Activated gamma-delta T cell treated with Interleukin-2 at 50 U/mL for 16 hours (primary cell): ENCODE measurements around the gene CPLX3.
A peak's percentile ranks its signal among the peaks of the same experiment; 100 is the strongest.

Experiments
- DNase-seq: peaks from one replicate; pipeline ENCODE4 v3.0.0-alpha.2; 2020

The CPLX3 gene

DNA sequence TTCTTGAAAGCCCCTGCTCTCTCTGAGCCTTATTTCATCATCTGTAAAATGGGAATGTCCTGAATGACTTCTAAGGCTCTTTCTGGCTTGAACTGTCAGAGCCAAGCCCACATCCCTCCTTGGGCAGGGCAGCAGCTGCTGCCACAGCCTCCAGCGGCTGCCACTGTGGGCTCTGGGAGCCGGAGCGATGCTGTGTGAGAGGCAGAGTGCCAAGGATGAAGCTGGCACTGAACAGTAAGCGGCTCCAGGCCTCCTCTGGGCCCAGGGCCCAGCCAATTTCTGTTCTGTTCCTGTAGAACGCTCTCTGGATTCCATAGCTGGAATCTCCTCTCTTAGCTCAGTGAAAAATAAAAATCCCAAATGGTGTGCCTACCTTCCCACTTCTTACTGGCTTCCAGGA is 4.4 kb downstream of the CPLX3 start:
- no peak for DNase-seq

DNA sequence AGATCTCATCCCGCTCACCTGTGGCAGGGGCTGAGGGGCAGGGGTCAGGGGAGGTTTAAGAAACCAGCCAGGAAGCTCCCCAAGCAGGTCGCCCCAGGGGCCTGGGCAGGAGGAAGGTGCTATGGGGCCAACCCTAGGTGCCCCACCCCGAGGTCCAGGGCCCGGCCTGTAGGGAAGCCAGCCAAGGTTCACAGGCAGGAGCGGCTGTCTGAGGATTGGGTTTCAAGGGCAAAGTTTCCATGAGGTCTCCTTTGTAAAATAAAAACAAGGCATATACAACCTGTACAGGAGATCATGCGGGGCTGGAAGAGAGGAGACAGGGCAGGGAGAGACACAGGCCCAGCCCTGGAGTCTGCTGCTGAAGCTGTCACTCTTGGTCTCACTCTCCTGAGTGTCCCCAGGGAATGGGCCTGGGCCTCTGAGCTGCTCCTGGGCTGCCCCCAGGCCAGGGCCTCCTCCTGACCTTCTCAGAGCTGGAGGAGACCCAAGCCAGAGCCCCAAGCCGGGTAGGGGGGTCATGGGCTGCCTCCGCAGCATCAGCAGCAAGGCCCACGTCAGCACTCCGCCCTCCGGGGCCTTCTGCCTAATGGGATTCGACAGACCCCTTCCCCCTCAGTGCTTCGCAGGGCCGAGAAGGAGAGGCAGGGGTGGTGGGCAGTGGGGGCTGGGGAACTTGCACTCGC is 5.5 kb downstream of the CPLX3 start:
- DNase-seq = no peak

DNA sequence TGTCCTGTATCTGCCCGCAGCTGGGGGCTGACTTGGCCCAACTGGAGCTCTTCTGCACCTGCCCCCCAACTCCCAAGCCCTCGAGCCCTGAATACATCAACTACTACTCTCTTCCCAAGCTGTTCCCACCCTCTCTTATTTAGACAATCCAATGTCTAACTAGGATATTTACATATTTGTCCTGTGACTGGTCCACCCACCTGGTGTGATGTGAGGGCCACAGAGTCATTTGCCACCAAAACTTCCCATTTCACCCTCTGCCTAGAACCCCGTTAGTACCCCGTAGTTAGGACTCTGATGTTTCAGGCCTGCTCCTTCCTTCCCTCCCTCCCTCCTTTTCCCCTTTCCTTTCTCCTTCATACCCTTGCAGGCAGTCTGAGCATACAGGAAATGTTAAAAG is 6.4 kb downstream of the CPLX3 start:
- DNase-seq = no peak

DNA sequence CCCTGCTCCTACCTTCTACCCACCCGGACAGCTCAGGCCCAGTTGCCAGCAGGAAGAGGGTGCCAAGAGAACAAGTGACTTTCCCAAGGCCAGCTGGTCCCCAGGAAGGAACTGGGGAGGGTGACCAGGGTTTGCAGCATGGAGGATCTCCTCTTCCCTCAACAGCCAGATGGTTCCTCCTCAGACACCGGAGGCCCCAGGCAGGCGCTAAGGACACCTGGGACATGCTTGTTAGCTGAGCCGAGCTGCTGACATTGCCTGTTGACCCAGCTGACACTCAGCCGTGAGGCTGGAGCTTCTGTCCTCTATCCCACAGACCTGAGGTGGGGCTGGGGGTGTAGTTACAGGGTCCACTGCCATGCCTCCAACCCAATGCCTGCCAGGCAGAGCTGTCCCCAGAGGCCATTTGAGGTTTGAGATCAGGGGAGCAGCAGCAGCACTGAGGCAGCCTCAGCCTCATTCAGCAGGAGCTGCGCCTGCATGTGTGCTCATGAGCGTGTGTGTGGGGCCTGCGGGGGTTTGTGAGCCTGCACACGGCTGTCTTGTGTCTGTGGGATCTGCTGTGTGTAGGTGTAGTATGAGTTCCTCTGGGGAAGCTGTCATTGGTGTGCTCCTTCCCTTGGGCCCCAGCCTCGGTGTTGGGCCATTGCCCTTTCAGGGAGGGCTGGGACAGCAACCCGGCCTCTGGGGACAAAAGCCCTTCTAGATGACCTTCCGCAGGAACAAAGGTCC is 7.1 kb downstream of the CPLX3 start:
- no peak for DNase-seq

DNA sequence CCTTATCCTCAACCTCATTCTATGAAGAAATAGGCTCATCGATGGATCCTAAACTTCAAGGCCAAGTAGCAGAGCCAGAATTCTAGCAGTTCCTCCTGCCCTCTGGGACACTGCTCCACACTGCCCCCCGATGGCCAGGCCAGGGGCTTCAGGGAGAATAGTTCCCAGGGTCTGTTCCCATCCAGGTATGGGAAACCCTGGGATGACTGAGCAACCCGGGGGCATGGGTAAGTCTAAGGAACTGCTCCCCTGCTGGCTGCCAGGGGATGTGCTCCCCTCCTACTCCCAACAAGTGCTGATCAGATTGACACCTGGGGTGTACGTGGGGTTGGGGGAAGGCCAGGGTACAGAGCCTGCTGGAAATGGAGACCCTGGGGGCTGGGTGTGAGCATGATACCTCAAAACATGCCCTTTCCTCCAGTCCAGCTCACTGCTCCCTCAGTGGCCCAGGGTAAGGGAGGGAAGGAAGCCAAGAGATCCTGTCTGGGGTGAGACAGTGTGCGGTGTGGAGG is 8.9 kb downstream of the CPLX3 start:
- peak; percentile 40 for DNase-seq

DNA sequence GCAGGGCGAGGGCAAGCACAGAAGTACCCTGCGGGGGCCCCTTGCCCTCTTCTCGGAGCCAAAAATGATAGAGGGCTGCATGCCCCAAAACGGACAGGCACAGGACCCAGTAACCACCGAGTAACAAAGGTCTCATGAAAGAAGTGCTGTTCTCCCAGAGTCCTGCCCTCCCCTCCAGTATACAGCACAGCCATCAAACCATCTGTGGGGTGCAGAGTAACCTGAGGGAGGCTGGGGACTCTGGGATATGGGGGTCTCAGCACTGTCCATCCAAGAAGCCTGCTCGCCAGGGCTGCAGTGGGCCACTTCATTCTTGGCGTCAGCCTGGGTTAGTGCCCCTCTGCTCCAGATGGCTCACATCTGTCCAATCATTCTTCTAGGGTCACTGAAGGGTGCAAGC is 10.4 kb downstream of the CPLX3 start:
- no peak for DNase-seq

DNA sequence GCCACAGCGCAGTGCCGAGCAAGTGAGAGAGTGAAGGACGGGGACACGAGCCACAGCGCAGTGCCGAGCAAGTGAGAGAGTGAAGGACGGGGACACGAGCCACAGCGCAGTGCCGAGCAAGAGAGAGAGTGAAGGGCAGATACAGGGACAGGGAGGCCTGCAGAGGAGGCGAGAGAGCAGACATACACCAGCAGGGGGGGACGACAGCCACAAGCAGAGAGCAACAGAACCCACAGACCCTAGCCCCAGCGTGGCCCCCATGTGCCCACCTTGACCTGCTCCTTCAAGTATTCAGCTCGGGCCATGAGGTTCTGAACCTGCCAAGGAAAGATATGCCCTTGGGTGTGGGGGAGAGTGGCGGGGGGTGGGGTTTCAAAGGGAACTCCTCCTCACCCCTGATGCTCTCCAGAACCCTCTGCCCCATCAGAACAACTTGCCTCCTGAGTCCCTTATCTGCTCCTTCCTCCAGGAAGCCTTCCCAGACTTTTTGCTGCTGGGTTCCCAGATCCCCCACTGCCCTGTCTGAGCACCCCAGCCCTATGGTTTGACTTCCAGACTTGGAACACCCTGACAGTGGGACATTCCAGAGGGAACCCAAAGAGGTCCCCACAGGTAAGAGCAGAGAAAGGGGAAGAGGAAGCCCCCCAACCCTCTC is 11.2 kb downstream of the CPLX3 start:
- DNase-seq = no peak

DNA sequence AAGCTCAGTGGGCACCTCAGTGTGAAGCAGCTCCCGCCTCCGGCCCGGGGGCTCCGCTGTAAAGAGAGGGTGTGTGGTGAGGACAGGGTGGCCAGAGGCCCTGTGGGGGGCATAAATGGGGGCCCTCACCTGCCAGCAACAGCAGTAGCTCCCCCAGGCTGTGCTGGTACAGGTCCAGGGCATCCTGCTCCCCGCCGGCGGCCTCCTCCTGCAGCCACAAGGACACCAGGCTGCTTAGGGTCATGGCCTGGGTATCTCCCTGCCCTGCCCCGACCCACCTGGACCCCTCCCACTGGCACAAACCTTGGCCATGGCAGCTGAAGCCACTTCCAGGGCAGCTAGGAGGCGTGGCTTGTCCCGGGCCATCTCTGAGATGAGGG is 11.7 kb downstream of the CPLX3 start:
- DNase-seq = no peak

DNA sequence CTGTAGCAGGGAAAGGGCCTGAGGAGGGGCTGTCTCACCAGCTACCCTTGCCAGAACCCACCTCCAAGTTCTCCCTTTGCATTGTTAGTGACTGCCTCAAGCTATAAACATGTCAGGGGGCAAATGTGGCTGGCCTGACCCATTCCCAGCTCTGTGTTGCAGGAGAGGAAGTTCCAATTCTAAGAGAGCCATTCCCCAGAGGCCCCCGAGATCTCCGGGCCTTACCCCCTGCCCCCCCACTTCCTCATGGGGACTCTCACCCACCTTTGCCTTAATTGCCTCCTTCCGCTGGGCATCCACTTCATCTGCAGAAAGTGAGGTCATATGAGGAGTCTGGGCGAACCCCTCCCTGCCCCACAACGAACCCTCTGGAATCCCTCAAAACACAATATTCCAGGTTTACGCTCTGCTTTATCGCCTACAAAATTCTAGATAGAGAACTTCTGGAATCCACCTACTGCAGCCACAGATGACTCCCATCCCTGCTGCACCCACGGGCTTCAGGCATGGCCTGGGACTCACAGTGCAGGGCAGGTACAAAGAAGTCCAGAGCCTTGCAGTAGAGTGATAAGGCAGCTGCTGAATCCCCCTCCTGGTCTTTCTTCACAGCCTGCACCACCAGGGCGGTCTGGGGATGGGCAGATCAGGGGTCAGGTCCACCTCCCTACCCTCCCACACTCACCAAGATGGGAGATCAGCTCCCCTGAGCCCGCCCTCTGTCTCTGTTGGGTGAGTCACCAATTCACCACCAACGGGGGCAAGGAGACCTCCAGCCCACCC is 12.5 kb downstream of the CPLX3 start:
- DNase-seq = no peak

DNA sequence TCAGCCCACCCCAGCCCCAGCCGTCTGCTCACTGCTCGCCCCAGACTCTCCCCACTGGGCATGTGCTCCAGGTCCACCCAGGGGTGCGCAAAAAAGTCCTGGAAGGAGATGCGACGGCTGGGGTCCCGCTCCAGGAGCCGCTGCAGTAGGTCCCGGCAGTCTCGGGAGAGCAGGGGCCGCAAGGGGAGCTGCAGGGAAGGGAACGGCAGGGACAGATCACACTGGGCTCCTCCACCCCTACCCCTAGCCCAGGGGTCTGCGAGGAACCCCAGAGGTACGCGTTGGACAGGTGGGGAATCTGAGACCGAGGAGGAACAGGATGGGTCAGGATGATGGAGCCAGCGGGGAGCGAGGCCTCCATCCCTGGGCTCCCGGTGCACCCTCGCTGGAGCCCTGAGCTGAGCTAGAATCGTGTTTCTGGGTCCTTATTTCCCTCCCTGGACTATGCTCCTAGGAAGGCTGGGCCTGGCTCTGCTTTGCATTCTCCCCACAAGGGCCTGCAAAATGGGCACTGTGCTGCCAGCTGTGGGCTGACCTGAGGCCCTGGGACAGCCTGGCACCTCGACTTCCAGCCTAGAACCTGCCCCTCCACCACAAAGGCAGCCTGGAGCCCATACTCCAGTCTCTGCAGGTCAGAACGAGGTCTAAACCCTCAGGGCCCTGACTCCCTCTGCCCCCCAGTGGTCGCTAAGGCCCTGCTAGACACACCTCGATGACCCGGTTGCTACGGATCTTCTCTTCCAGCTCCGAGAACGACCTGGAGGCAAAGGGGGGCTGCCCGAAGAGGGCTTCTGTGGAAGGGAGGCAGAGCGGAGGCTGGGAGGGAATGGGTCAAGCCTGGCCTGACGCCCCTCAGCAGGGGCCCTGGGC is 13.3 kb downstream of the CPLX3 start:
- no peak for DNase-seq

DNA sequence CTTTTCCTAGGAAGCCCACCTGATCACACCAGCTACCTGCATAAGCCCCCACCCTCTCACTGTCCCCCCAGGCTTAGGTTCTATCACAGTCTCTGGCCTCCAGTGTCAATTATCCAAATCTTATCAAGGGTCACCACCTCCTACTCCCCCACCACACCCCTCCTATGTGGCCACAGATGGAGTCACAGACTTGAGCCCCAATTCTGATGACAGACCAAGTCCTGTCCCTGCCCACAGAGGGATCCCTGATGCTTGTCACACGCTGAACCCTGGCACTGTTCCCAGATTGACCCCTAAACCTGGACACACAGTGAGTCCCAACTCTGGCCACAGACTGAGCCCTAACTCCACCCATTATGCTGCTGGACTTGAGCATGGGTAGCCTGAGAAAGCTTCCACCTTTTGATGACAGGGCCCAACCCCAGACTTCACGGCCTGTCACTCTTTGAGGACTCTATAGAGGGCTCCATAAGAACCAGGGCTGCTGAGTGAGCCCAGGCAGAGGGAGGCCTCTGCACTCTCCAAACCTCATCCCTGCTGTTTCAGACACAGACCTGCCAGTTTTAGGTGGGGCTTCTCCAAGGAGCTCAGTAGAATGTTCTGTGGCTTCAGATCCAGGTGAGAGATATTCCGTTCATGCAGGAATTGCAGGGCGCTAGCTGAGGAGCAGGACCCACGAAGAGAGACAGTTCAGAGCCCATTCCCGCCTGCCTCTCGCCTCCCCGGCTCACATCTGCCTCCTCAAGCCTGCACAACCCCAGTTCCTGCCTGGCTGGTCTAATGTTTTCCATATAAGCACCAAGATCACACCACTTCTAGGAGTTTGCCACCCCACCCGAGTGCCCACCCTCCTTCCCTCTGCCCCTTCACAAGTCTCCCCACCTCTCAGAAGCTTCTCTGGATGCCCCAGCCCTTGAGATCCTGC is 14.7 kb downstream of the CPLX3 start:
- no peak for DNase-seq

DNA sequence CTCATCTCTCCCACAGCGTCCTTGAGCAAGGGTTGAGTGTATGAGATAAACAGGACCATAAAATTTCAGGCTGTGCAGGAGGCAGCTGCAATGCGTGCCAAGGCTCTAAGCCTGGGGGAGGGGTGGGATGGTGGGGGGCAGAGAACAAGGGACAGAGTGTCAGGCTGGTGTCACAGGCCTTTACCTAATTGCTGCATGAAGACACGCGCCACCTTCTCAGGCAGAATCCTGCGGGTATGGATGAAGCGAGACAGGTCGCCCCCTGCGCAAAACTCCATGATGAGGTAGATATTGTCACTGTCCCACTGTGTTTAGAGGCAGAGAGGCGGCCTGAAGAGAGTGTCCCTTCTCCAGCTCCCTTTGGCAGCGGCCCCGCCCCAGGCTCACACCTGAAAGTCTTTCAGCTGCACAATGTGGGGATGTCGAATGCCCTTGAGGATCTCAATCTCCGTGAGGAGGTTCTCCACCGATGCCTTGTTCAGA is 15.5 kb downstream of the CPLX3 start:
- DNase-seq = no peak

DNA sequence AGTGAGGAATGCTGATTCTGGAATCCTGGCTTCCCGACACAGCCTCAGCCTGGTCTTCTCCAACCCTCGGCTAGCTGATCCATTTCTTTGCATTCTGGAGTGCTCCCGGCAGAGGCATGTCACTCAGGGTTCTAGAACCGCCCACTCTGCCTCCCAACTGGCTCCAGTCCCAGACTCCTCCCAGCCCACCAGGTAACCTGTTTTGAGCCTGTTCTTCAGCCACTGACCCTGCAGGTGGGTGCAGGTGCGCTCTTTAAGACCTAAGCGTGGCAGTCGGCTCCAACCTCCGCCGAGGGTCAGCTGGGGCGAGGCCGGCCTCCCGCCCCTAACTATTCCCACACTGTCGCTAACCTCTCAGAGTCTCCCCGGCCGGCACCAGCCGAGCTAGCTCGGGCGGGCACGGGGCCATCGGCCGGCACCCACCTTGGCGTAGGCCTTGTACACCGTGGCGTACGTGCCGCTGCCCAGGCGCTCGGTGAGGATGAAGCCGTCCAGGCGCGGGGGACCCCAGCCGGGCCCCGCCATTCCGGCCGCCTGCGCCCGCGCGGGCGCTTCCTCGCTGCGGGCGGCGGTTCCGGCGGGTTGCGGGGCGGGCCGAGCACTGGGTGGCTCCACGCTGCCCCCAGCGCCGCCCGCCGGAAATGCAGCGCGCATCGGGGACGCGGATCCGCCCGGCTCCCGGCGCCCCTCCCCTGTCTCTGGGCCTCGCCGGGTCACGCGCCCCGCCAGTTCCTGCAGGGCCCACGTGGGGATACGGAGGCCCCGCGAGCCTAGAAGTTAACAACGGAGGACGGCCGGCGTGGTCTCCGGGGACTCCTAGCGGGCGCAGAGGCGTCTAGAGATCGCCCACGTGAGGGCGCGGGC is 16.4 kb downstream of the CPLX3 start, which contains the start of gene ULK3:
Gene ULK3 (minus strand): TSS at position 576 of the 864 bp plus-strand sequence. CDS start 51 bp downstream, at position 525.
- peak; percentile 92 for DNase-seq

DNA sequence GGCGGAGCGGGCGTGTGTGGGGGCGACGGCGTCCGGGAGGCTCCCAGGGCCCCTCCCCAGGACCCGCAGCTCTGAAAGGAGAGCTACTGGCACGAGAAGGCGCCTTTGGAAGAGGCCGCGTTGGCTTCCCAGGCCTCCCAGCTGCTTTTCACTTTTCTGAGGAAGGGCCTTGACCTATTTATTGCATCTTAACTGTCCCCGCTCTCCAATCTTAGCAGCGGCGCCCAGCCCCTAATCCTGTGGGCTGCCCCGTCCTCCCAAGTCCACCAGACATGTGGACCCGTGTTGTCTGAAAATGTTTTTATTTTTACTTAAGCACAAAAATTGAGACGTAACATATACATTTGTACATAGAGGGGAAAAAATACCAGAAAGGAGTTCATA is 17.0 kb downstream of the CPLX3 start:
- DNase-seq = no peak

DNA sequence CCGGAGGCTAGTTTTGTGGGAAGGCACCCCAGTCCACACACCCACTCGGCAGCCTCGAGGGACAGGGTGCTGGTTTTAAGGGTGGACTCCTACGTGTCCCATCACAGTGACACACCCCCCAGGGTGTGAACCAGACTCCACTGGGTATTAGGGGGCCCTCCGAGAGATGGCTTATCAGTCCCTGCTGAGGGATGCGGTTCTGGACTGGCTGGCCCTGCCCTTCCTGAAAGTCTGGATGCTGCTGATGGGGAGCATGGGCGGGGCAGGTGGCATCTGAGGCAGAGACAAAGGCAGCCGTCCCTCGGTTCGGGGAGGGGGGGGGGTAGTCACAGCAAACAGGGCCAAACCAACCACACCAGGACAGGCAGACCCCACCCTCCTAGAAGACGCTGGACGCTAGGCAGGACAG is 17.5 kb downstream of the CPLX3 start:
- no peak for DNase-seq

DNA sequence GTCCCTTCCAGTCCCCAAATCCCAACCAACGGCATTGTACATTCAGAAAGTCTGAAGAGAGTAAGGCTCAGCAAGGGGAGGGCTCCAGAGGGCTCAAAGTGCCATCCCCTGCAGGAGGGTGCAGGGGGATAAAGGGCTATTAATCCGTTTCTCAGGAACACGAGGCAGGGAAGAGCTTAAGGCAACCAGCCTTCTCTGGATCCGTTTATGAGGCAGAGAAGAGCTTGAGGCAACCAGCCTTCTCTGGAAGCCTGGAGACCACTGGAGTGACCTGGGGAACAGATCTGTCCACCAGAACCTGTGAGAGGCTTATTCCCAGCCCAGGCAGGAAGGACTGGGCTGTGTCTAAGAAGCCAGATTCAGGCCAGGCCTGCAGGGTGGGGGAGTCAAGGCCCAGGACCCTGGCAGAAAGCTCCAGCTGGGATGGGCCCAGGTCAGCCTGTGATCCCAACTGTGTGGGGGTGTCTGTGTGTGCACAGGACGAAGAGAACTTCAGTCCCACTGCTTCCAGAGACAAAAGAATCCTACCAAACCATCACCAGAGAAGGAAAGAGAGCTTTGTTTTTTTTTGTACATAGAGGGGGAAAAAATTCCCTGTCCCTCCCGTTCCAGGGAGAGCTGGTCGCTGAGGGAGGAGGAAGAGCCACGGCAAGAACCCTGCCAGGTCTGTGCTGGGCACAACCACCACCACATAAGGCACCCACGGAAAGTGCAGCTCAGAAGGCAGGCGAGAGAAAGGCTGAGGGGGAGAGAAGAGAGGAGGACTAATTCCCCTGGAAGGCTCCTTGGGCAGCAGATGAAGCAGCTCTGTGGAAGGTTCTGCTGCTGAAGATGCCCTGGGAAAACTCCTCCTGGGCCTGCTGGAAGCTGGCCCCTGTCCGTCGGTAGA is 18.1 kb downstream of the CPLX3 start:
- no peak for DNase-seq

DNA sequence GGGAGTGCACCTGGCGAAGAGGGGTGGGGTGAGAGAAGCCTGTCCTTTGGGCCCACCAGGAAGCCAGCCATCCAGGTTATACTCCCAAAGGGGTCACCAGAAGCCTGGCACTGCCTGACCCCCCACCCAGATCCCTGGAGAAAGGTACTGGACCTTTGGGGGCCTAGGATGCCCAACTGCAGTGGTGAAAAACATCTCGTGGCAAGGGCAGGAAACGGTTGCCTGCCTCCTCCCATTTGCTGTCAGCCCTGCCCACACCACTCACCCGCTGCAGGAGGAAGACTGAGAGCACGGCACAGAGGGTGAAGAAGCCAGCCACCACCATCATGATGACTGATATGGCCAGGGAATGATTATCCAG is 18.8 kb downstream of the CPLX3 start:
- peak; percentile 63 for DNase-seq

DNA sequence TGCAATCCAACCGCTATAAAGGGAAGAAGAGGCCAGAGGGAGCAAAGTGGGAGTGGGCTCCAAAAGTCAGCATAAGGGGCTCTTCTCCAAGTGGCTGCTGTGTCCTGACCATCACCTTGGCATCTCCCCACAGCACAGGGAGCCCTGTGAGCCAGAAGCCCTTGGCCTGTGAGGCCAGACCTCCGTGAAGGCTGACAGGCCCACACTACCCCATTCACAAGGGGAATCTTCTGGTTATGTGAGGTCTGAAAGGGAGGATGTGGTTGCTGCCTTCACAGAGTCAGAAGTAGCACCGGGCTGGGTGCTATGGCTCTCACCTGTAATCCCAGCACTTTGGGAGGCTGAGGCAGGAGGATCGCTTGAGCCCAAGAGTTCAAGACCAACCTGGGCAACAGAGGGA is 19.2 kb downstream of the CPLX3 start:
- DNase-seq = no peak

DNA sequence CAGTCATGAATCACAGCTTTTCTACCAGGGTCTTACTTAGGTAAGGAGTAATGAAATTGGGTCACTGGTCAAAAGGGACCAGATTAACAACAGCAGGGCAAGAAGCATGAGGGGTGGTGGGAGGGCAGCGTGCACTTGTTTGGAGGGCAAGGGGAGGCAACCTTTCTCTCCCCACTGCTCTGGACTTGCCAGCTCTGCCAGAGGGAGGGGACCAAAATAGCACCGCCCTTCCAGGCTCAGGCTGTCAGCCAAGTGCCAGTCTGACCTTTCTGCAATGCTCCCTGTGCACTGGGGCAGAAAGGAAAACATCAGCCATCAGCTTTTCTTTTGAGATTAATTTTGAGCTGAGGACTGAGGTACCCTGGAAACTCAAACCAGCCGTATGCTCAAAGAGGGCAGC is 21.0 kb downstream of the CPLX3 start:
- DNase-seq = no peak
